HepG2 (cell line): Measurements from ENCODE around the gene DYSF. TPM values are rescaled to one million over a fixed set of nuclear protein-coding genes. Genes with fewer than 3 reads are reported as not detected.
"Not testable (repeated sequence)": the region's sequence is repeated elsewhere in the genome, so short reads cannot be mapped to it uniquely, and the experiment has no call there.

Experiments used
- ATAC-seq: fragments of 200-7000 bp; cut with Tn5 transposase; 3 replicates; pipeline ENCODE4 v1.9.1; 2020; ENCODE audit warnings: mild to moderate bottlenecking, moderate library complexity
- BruUV-seq: library from RNA; stranded (reverse); fragments of 400-500 nt; replicated peaks from 2 replicates; lab custom pipeline; 2021; lab: Mats Ljungman, UMichigan
- CTCF ChIA-PET: fragments of 300-600 bp; formaldehyde crosslinking; extraction: SDS; loops from one replicate; lab custom pipeline; 2021; ENCODE audit warnings: low total read pairs, inconsistent platforms, low intra/inter-chr PET ratio; lab: Yijun Ruan, JAX
- POLR2A ChIA-PET: fragments of 350-600 bp; sonication (Branson Sonifier 250); formaldehyde crosslinking; loops from one replicate; lab custom pipeline; 2020; ENCODE audit warnings: antibody characterized with exemption, inconsistent platforms; lab: Yijun Ruan, JAX
- DNase-seq: peaks from one replicate; pipeline ENCODE4 v3.0.0-alpha.2; 2015; ENCODE audit warnings: low spot score
- FAIRE-seq: peaks from 3 replicates; lab custom pipeline; 2011; peaks lifted over from hg19 to GRCh38; lab: Jason Lieb, UNC
- H2AFZ ChIP-seq: one replicate; pipeline ENCODE4 v1.6.1; 2011; ENCODE audit warnings: low read length, inconsistent platforms
- H3K27ac ChIP-seq: fragments of 300-600 bp; 3 replicates; pipeline ENCODE4 v1.8.0; 2011; ENCODE audit warnings: mixed run types, mild to moderate bottlenecking, mixed read lengths, low read length, inconsistent platforms; ENCODE audit not compliant: insufficient read depth; ENCODE audit errors: extremely low read length
- H3K27me3 ChIP-seq, 2 experiments: fragments of 200-600 bp in 1 of 2; 2 replicates in 1 of 2; 3 replicates in 1 of 2; pipeline versions ENCODE4 v1.6.0 to v1.8.0; 2011; ENCODE audit warnings: low read length in 2 of 2, mild to moderate bottlenecking in 2 of 2, moderate library complexity in 2 of 2, inconsistent platforms in 1 of 2; ENCODE audit not compliant: insufficient read depth in 2 of 2, control insufficient read depth in 1 of 2
- H3K36me3 ChIP-seq, 2 experiments: fragments of 200-600 bp in 1 of 2; replicated peaks in 1 of 2; 2 replicates in 1 of 2; 3 replicates in 1 of 2; pipeline versions ENCODE4 v1.5.1 to v1.8.0; 2011; ENCODE audit warnings: low read length in 2 of 2, inconsistent platforms in 1 of 2; ENCODE audit not compliant: insufficient read depth in 2 of 2, control insufficient read depth in 1 of 2
- H3K4me1 ChIP-seq: 2 replicates; pipeline ENCODE4 v1.5.1; 2012; ENCODE audit warnings: low read length, inconsistent platforms; ENCODE audit not compliant: insufficient read depth
- H3K4me2 ChIP-seq: 2 replicates; pipeline ENCODE4 v1.6.0; 2011; ENCODE audit warnings: low read depth, low read length, inconsistent platforms
- H3K4me3 ChIP-seq, 3 experiments: fragments of 200-600 bp in 1 of 3; sonication (generic), shearing (Covaris generic) in 1 of 3; replicated peaks in 1 of 3; 2 replicates each; pipeline ENCODE4 v1.5.1; 2011 to 2016; ENCODE audit warnings: low read length in 3 of 3, inconsistent platforms in 2 of 3, low read depth in 2 of 3, mild to moderate bottlenecking in 2 of 3, control low read depth in 1 of 3, mixed read lengths in 1 of 3; ENCODE audit not compliant: insufficient read depth in 1 of 3
- H3K79me2 ChIP-seq: one replicate; pipeline ENCODE4 v1.6.1; 2011; ENCODE audit warnings: low read length, inconsistent platforms; ENCODE audit not compliant: insufficient read depth
- H3K9ac ChIP-seq: 2 replicates; pipeline ENCODE4 v1.6.0; 2011; ENCODE audit warnings: mild to moderate bottlenecking, low read depth, low read length, inconsistent platforms; ENCODE audit not compliant: insufficient read depth
- H3K9me3 ChIP-seq: 2 replicates; pipeline ENCODE4 v1.5.1; 2012; ENCODE audit warnings: mild to moderate bottlenecking, low read length
- H4K20me1 ChIP-seq: 2 replicates; pipeline ENCODE4 v1.6.0; 2011; ENCODE audit warnings: inconsistent platforms, mild to moderate bottlenecking, low read length, moderate library complexity; ENCODE audit not compliant: insufficient read depth
- CREB1 ChIP-seq, 2 experiments: fragments of 450-650 bp in 1 of 2; IDR thresholded peaks; 2 replicates each; pipeline ENCODE4 v1.6.1; 2016 to 2017; ENCODE audit warnings: control low read depth in 1 of 2, mild to moderate bottlenecking in 1 of 2, missing compliant biosample characterization in 1 of 2, missing genetic modification characterization in 1 of 2
- EP300 ChIP-seq, 3 experiments: sonication (generic) in 1 of 3; formaldehyde crosslinking in 1 of 3; IDR thresholded peaks; 2 replicates each; pipeline versions ENCODE4 v1.5.1 to v1.6.1; 2011 to 2020; ENCODE audit warnings: low read depth in 2 of 3, low read length in 2 of 3, borderline replicate concordance in 1 of 3, improper control_type of control experiment in 1 of 3, mild to moderate bottlenecking in 1 of 3, missing genetic modification reagents in 1 of 3, moderate library complexity in 1 of 3
- ESRRA ChIP-seq: sonication (generic); formaldehyde crosslinking; IDR thresholded peaks from 2 replicates; pipeline ENCODE4 v1.5.1; 2020; ENCODE audit warnings: mild to moderate bottlenecking, low read depth, missing genetic modification reagents
- HNF4A ChIP-seq: sonication (generic); formaldehyde crosslinking; IDR thresholded peaks from 2 replicates; pipeline ENCODE4 v1.4.0; 2020; ENCODE audit warnings: missing genetic modification reagents
- HNF4G ChIP-seq, 2 experiments: sonication (generic) in 1 of 2; formaldehyde crosslinking in 1 of 2; IDR thresholded peaks; 2 replicates each; pipeline versions ENCODE4 v1.4.0 to v1.6.1; 2011 to 2020; ENCODE audit warnings: borderline replicate concordance in 2 of 2, low read depth in 2 of 2, mild to moderate bottlenecking in 2 of 2, low read length in 1 of 2, missing genetic modification reagents in 1 of 2, moderate library complexity in 1 of 2
- NCOR1 ChIP-seq: fragments of 200-600 bp; sonication (generic); IDR thresholded peaks from 2 replicates; pipeline ENCODE4 v1.7.0; 2017; ENCODE audit warnings: antibody characterized with exemption, low read length, borderline replicate concordance
- NR2F1 ChIP-seq, 2 experiments: fragments of 450-650 bp in 1 of 2; formaldehyde crosslinking in 1 of 2; IDR thresholded peaks; 2 replicates each; pipeline versions ENCODE4 v1.5.0 to v1.6.1; 2016 to 2020; ENCODE audit warnings: mild to moderate bottlenecking in 1 of 2, missing compliant biosample characterization in 1 of 2, missing genetic modification reagents in 1 of 2, moderate library complexity in 1 of 2
- NR2F2 ChIP-seq: IDR thresholded peaks from 2 replicates; pipeline ENCODE4 v1.6.1; 2012; ENCODE audit warnings: low read depth, inconsistent platforms, borderline replicate concordance
- NR2F6 ChIP-seq, 2 experiments: IDR thresholded peaks; 2 replicates each; pipeline ENCODE4 v1.6.1; 2016; ENCODE audit warnings: antibody characterized with exemption in 1 of 2, mild to moderate bottlenecking in 1 of 2
- TRIM24 ChIP-seq: sonication (generic); formaldehyde crosslinking; IDR thresholded peaks from 2 replicates; pipeline ENCODE4 v1.8.0; 2022; ENCODE audit warnings: mild to moderate bottlenecking, missing genetic modification reagents
- WGBS: methylation state at CpG from one replicate; pipeline ENCODE4 v1.1.6; 2017; ENCODE audit warnings: low lambda C conversion rate; 5-methylcytosine and 5-hydroxymethylcytosine counted together
- in situ Hi-C: cut with HindIII; loops from 2 replicates; pipeline ENCODE4 v1.10.0; 2017; ENCODE audit warnings: low pct_unique_long_range_greater_than_20kb; ENCODE audit not compliant: extremely low pct_ligation_motif_present
- intact Hi-C: fragments of 100-400 bp; cut with micrococcal nuclease; formaldehyde crosslinking; loops from one replicate; pipeline ENCODE4 v1.10.0; 2022; ENCODE audit not compliant: unreplicated experiment
- polyA plus RNA-seq, 8 experiments: library from polyadenylated mRNA; depleted of rRNA in 3 of 8; stranded (reverse) in 7 of 8; unstranded in 1 of 8; fragments of >200 nt; fragmentation: Illumina TruSeq in 4 of 8; extraction: Trizol in 4 of 8; gene quantifications; 2 replicates each; pipeline versions ENCODE4 v1.2.1 to v1.2.3, GENCODE V29; 2011 to 2016; ENCODE audit warnings: low read depth in 4 of 8, missing spikeins in 1 of 8, mixed read lengths in 1 of 8; ENCODE audit not compliant: insufficient read depth in 1 of 8
- total RNA-seq, 5 experiments: library from RNA; depleted of rRNA; stranded (reverse); fragments of >200 nt; fragmentation: Illumina TruSeq; extraction: Trizol; gene quantifications; 2 replicates each; pipeline ENCODE4 v1.2.3, GENCODE V29; 2016; ENCODE audit warnings: low read depth in 1 of 5
- TF ChIP-seq, protein P1 (sequence below): IDR thresholded peaks from 2 replicates; pipeline ENCODE4 v1.6.1; 2016

The DYSF gene
- total and polyA plus RNA-seq, 2 of the 13 experiments (the other 11 are each of a cell fraction or from before 2014, with no cell fraction given) = 0.15 to 2.4 TPM

DNA sequence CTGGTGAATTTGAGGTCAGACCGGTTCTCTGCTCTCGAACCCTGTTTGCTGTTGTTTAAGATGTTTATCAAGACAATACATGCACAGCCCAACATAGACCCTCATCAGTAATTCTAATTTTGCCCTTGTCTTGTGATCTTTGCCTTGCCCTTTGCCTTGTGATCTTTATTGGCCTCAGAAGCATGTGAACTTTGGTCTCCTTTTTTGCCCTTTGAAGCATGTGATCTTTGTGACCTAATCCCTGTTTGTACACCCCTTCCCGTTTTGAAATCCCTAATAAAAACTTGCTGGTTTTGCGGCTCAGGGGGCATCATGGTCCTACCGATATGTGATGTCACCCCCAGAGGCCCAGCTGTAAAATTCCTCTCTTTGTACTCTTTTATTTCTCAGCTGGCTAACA is 8.2 kb upstream of the DYSF start:
- in situ Hi-C loops; H2AFZ ChIP-seq; POLR2A ChIA-PET; H3K9ac ChIP-seq; H3K27me3 ChIP-seq; H3K4me3 ChIP-seq; FAIRE-seq; H3K79me2 ChIP-seq; H3K36me3 ChIP-seq; H3K4me2 ChIP-seq; H4K20me1 ChIP-seq; TF ChIP-seq EP300 (CRISPR knock-in tag; IDR thresholded peaks at IDR 0.05; ENCODE audit: borderline replicate concordance); HNF4G (CRISPR knock-in tag; IDR thresholded peaks at IDR 0.05; ENCODE audit: borderline replicate concordance, low read depth); CREB1 (CRISPR knock-in tag; IDR thresholded peaks at IDR 0.05); NR2F6 (CRISPR knock-in tag; IDR thresholded peaks at IDR 0.05): not testable (repeated sequence)
- WGBS = 43% methylated on average over 5 of the region's 5 CpGs
- peaks cover 10% of the 10 kb centered on the region for H3K4me1 ChIP-seq
- peak in 1 of 2 experiments; percentile 13; a peak in 1 of 4 replicates for TF ChIP-seq EP300 (IDR thresholded peaks at IDR 0.05; ENCODE audit: low read depth in 2 of 2, low read length in 2 of 2)
- TF ChIP-seq HNF4G (IDR thresholded peaks at IDR 0.05; ENCODE audit: borderline replicate concordance, low read depth, low read length) = peak; percentile 72
- TF ChIP-seq CREB1 (IDR thresholded peaks at IDR 0.05) = 0 out of 2 replicates have a peak, but pooled peaks have one; percentile 2
- peak; percentile 75 for TF ChIP-seq HNF4A (CRISPR knock-in tag)
- TF ChIP-seq, protein P1, sequence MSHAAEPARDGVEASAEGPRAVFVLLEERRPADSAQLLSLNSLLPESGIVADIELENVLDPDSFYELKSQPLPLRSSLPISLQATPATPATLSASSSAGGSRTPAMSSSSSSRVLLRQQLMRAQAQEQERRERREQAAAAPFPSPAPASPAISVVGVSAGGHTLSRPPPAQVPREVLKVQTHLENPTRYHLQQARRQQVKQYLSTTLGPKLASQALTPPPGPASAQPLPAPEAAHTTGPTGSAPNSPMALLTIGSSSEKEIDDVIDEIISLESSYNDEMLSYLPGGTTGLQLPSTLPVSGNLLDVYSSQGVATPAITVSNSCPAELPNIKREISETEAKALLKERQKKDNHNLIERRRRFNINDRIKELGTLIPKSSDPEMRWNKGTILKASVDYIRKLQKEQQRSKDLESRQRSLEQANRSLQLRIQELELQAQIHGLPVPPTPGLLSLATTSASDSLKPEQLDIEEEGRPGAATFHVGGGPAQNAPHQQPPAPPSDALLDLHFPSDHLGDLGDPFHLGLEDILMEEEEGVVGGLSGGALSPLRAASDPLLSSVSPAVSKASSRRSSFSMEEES (CRISPR knock-in tag) = 0 out of 2 replicates have a peak, but pooled peaks have one; percentile 35
- TF ChIP-seq ESRRA (CRISPR knock-in tag) = peak; percentile 66; the same call in 1 of the 2 replicates
- peak; percentile 22; the same call in 1 of the 2 replicates for TF ChIP-seq NR2F2
- peak in 1 of 2 experiments; percentile 81; a peak in 2 of 4 replicates for TF ChIP-seq NR2F1 (CRISPR knock-in tag; IDR thresholded peaks at IDR 0.05)
- TF ChIP-seq TRIM24 (CRISPR knock-in tag) = 0 out of 2 replicates have a peak, but pooled peaks have one; percentile 25
- peak; percentile 65; the same call in 1 of the 2 replicates for TF ChIP-seq NCOR1
- TF ChIP-seq NR2F6 (IDR thresholded peaks at IDR 0.05) = peak; percentile 45
- TF ChIP-seq, all 625 proteins: peak for 11; not testable (repeated sequence) for 614
- H3K27ac ChIP-seq, intact Hi-C loops, BruUV-seq, H3K9me3 ChIP-seq, CTCF ChIA-PET, ATAC-seq: not testable (repeated sequence)
- peak; percentile 26 for DNase-seq
